Lung (tissue), 12 donors: ENCODE results near the gene TMEM176B. TPM values are rescaled to one million over a fixed set of nuclear protein-coding genes. Genes with fewer than 3 reads are reported as not detected.

Experiments used
- ATAC-seq: fragments of 200-7000 bp; cut with Tn5 transposase; one replicate; pipeline ENCODE4 v1.9.1; 2020; ENCODE audit warnings: moderate number of reproducible peaks; ENCODE audit not compliant: insufficient read depth, low FRiP score
- DNase-seq, 3 donors: peaks; one replicate each; pipeline ENCODE4 v3.0.0-alpha.2; 2013 to 2017
- H3K27ac ChIP-seq, 2 donors: one replicate each; pipeline ENCODE4 v1.5.1; 2013; ENCODE audit warnings: mild to moderate bottlenecking in 2 of 2, moderate library complexity in 2 of 2, control low read depth in 1 of 2, inconsistent platforms in 1 of 2, low read depth in 1 of 2, low read length in 1 of 2
- H3K27me3 ChIP-seq, 3 donors: one replicate each; pipeline ENCODE4 v1.5.1; 2013; ENCODE audit warnings: low read length in 2 of 3; ENCODE audit not compliant: control insufficient read depth in 3 of 3, insufficient read depth in 3 of 3
- H3K36me3 ChIP-seq, 4 donors: one replicate each; pipeline ENCODE4 v1.5.1; 2013; ENCODE audit warnings: low read length in 4 of 4, mild to moderate bottlenecking in 1 of 4, moderate library complexity in 1 of 4; ENCODE audit not compliant: control insufficient read depth in 4 of 4, insufficient read depth in 4 of 4
- H3K4me1 ChIP-seq, 5 donors: one replicate each; pipeline ENCODE4 v1.5.1; 2013; ENCODE audit warnings: low read length in 5 of 5, mild to moderate bottlenecking in 2 of 5, moderate library complexity in 1 of 5; ENCODE audit not compliant: control insufficient read depth in 5 of 5, insufficient read depth in 5 of 5
- H3K4me3 ChIP-seq: one replicate; pipeline ENCODE4 v1.5.1; 2013; ENCODE audit warnings: mild to moderate bottlenecking, control low read depth, moderate library complexity
- H3K9ac ChIP-seq, 2 donors: one replicate each; pipeline ENCODE4 v1.5.1; 2013; ENCODE audit warnings: low read length in 2 of 2, control low read depth in 1 of 2; ENCODE audit not compliant: insufficient read depth in 1 of 2
- H3K9me3 ChIP-seq, 4 donors: one replicate each; pipeline ENCODE4 v1.5.1; 2013; ENCODE audit warnings: low read length in 3 of 4, mild to moderate bottlenecking in 1 of 4, moderate library complexity in 1 of 4; ENCODE audit not compliant: control insufficient read depth in 4 of 4, insufficient read depth in 3 of 4
- CTCF ChIP-seq: IDR thresholded peaks from 2 replicates; pipeline ENCODE4 v1.5.1; 2012; ENCODE audit warnings: mild to moderate bottlenecking; ENCODE audit errors: control extremely low read depth, extremely low read depth
- WGBS, 2 donors: extraction: QIAGEN DNeasy Blood & Tissue Kit; methylation state at CpG; one replicate each; pipeline ENCODE4 v1.1.7; 2013; 5-methylcytosine and 5-hydroxymethylcytosine counted together
- polyA plus RNA-seq, 2 donors: library from polyadenylated mRNA; stranded (reverse); fragments of 200-250 nt; gene quantifications; one replicate each; pipeline ENCODE4 v1.2.1, GENCODE V29; 2013
- total RNA-seq, 2 donors: library from RNA; depleted of rRNA in 1 of 2; stranded (reverse); fragments of >200 nt in 1 of 2; gene quantifications; one replicate each; pipeline ENCODE4 v1.2.1, GENCODE V29; 2014 to 2021
- donor health status: control.
- donor health status: control.
- donor health status: Bipolar disorder and iron deficiency.
- donor health status: healthy.
- donor health status: DM: yes; HTN: yes; CAD: no.

TMEM176B gene
- total and polyA plus RNA-seq, 4 donors, result 14.6 to 54.8 (median 38.2) TPM

- Histone ChIP-seq H3K36me3 (peaks cover 0 to 2% (median 0%) of the 10 kb centered on the region in 4 donors), H3K9me3 (peaks cover 0 to 25% (median 2%) of the 10 kb centered on the region in 4 donors), H3K4me3 (no peak overlapping the region), H3K27me3 (peaks cover 0 to 23% (median 14%) of the 10 kb centered on the region in 3 donors), H3K27ac (no peak overlapping the region), H3K4me1 (peaks cover 0 to 2% (median 0%) of the 10 kb centered on the region in 5 donors), H3K9ac (no peak overlapping the region)
- no peak for DNase-seq
- ATAC-seq, result no peak
- TF ChIP-seq CTCF, result no peak
Measured at GRCh38 chr7:150805864-150806263, 5.7 kb upstream of the TMEM176B start.

- Histone ChIP-seq H3K9me3 (peaks cover 0 to 25% (median 2%) of the 10 kb centered on the region in 4 donors), H3K27ac (no peak overlapping the region), H3K27me3 (peaks cover 0 to 26% (median 14%) of the 10 kb centered on the region in 3 donors), H3K4me1 (peaks cover 0 to 9% (median 4%) of the 10 kb centered on the region in 5 donors), H3K36me3 (peaks cover 0 to 2% (median 0%) of the 10 kb centered on the region in 4 donors), H3K4me3 (no peak overlapping the region), H3K9ac (no peak overlapping the region)
- ATAC-seq (no peak), DNase-seq (no peak)
- WGBS, 2 donors, result 88 to 96% methylated on average over 5 of the region's 5 CpGs
- no peak for TF ChIP-seq CTCF
Measured at GRCh38 chr7:150804802-150805201, 4.6 kb upstream of the TMEM176B start.

- peaks cover 0 to 2% (median 0%) of the 10 kb centered on the region in 4 donors for H3K36me3 ChIP-seq
- no peak overlapping the region for H3K4me3 ChIP-seq
- no peak overlapping the region for H3K27ac ChIP-seq
- WGBS, 2 donors, result 73 to 78% methylated on average over 10 of the region's 10 CpGs
- no peak overlapping the region for H3K9ac ChIP-seq
- no peak for TF ChIP-seq CTCF
- ATAC-seq, result no peak
- H3K4me1 ChIP-seq, result peaks cover 0 to 11% (median 5%) of the 10 kb centered on the region in 5 donors
- H3K9me3 ChIP-seq, result peaks cover 0 to 25% (median 2%) of the 10 kb centered on the region in 4 donors
- H3K27me3 ChIP-seq, result peaks cover 0 to 40% (median 24%) of the 10 kb centered on the region in 3 donors
- DNase-seq, result no peak
Measured at GRCh38 chr7:150803161-150803860, 3.1 kb upstream of the TMEM176B start.
